GM10266 (cell line): ENCODE results near the gene ACIN1.
A peak's percentile ranks its signal among the peaks of the same experiment; 100 is the strongest.

Experiments
- DNase-seq: peaks from one replicate; pipeline ENCODE4 v3.0.0; 2012; ENCODE audit errors: extremely low spot score
- CTCF ChIP-seq: IDR thresholded peaks from 2 replicates; pipeline ENCODE4 v1.5.1; 2012; ENCODE audit warnings: mild to moderate bottlenecking, low read depth; ENCODE audit not compliant: control insufficient read depth, insufficient read depth; ENCODE audit errors: missing control alignments

ACIN1 gene

GRCh38 chr14:23123419-23123818, 28.5 kb upstream of the ACIN1 start:
- TF ChIP-seq CTCF, result no peak
- no peak for DNase-seq

GRCh38 chr14:23122086-23122485, 27.1 kb upstream of the ACIN1 start:
- TF ChIP-seq CTCF, result no peak
- DNase-seq, result no peak

GRCh38 chr14:23121361-23121771, 26.4 kb upstream of the ACIN1 start:
- peak; percentile 48 for DNase-seq
- TF ChIP-seq CTCF, result no peak

- peak; percentile 89 for DNase-seq
- peak; percentile 100 for TF ChIP-seq CTCF
These were observed 25.8 kb upstream of the ACIN1 start for GRCh38 chr14:23120541-23121251.

GRCh38 chr14:23119363-23120327, 24.7 kb upstream of the ACIN1 start:
- DNase-seq, result no peak
- TF ChIP-seq CTCF, result no peak

GRCh38 chr14:23118506-23119362, 23.8 kb upstream of the ACIN1 start, which contains the start of gene CEBPE:
CEBPE (minus strand) TSS chr14:23119255; CDS start chr14:23119091, 164 bp downstream.
- TF ChIP-seq CTCF, result no peak
- DNase-seq, result no peak
